ENCODE measurements around the gene ROR2. TPM values are rescaled to one million over a fixed set of nuclear protein-coding genes. Genes with fewer than 3 reads are reported as not detected.

The ROR2 gene
- total and polyA plus RNA-seq, 2 of the 8 experiments (the other 6 are each of a cell fraction or from before 2014, with no cell fraction given) = 2.7 to 4.3 TPM

DNA sequence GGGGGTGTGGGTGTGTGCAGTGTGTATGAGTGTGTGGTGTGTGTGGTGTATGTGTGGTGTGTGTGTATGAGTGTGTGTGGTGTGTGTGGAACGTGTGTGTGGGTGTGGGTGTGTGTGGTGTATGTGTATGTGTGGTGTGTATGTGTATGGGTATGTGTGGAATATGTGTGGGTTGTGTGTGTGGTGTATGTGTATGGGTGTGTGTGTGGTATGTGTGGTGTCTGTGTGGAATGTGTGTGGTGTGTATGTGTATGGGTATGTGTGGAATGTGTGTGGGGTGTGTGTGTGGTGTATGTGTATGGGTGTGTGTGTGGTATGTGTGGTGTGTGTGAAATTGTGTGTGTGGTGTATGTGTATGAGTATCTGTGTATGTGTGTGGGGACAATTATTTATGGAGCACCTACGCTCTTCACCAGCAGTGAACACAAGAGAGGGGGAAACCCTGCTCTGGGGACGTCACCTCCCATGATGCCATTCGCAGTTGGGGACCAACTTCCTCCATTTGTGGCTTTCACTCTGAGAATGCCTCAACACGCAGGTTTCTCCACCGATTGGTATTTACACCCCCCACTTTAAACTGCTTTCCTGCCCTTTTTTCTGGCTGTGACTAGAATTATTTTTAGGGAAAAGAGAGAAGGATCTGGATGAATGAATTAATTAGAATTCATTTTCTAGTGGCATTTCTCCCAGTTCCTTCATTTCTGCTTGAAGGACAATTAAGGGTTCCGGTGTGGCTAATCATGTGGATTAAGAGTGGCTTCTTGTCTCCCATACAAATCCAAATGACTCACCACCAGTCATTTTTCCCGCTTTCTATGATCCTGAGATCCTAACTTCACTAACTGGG is 238.1 kb downstream of the ROR2 start:
- H3K23me2 ChIP-seq (ENCODE audit: low read depth, low read length) = peaks cover 15% of the 10 kb centered on the region; the same call in 1 of the 2 replicates
- no peak overlapping the region for H3K14ac ChIP-seq (ENCODE audit: insufficient read length)
- no peak overlapping the region for H3K18ac ChIP-seq (ENCODE audit: extremely low read depth, low read length)
- H2BK120ac ChIP-seq (replicated peaks; ENCODE audit: low read depth, low read length) = no peak overlapping the region
- ChIA-PET POLR2A (ENCODE audit: partially characterized antibody) (no interaction called here), CTCF (ENCODE audit: partially characterized antibody) (no interaction called here)
- H2BK20ac ChIP-seq (ENCODE audit: low read length) = no peak overlapping the region
- 88% methylated on average over 8 of the region's 8 CpGs; no CpG with 5 or more reads in 1 of the 2 experiments for WGBS, 2 experiments (ENCODE audit: extremely low coverage in 1 of 2, insufficient coverage in 1 of 2, insufficient read length in 1 of 2, insufficient replicate concordance in 2 of 2, low coverage in 1 of 2, low lambda C conversion rate in 2 of 2, missing lambda C conversion rate in 1 of 2)
- H3K4me3 ChIP-seq (ENCODE audit: extremely low read depth in 1 of 4, insufficient read depth in 2 of 4, low read depth in 3 of 4, low read length in 4 of 4) = no peak overlapping the region
- H3K27ac ChIP-seq (ENCODE audit: low read depth, low read length) = no peak overlapping the region
- H3K9ac ChIP-seq (replicated peaks in 1 of 4; ENCODE audit: extremely low read depth in 1 of 4, low read depth in 3 of 4, low read length in 3 of 4) = no peak overlapping the region
- peak overlapping the region; percentile 85 for H3K4ac ChIP-seq (replicated peaks; ENCODE audit: insufficient read length, low read depth, low read length)
- H3K27me3 ChIP-seq (replicated peaks in 1 of 4; ENCODE audit: control insufficient read depth in 3 of 4, extremely low read depth in 1 of 4, insufficient read depth in 3 of 4, low read length in 3 of 4) = no peaks in the 10 kb centered on the region
- DNase-seq (ENCODE audit: low read depth in 1 of 2, low spot score in 2 of 2) (no peak), FAIRE-seq (peak; percentile 28)
- peaks cover 0 to 13% of the 10 kb centered on the region in 2 experiments for H4K20me1 ChIP-seq (replicated peaks in 1 of 2; ENCODE audit: control insufficient read depth in 1 of 2, insufficient read depth in 2 of 2, low read length in 2 of 2)
- H3K9me3 ChIP-seq (ENCODE audit: insufficient read depth in 2 of 2, low read depth in 1 of 2, low read length in 1 of 2) = no peaks in the 10 kb centered on the region
- no peaks in the 10 kb centered on the region for H3K79me2 ChIP-seq (ENCODE audit: control insufficient read depth in 1 of 2, insufficient read depth in 2 of 2, low read length in 2 of 2)
- no peak overlapping the region for H4K8ac ChIP-seq (ENCODE audit: extremely low read depth, insufficient read depth, low read length)
- H3K4me2 ChIP-seq (ENCODE audit: insufficient read depth in 1 of 2, low read depth in 2 of 2, low read length in 2 of 2) = no peak overlapping the region
- no peaks in the 10 kb centered on the region; the same call in 1 of the 2 replicates for H3K79me1 ChIP-seq (ENCODE audit: low read depth, low read length)
- no peak overlapping the region for H4K5ac ChIP-seq (ENCODE audit: insufficient read length, low read depth, low read length)
- peak overlapping the region; percentile 84; the same call in 1 of the 2 replicates for H2AK5ac ChIP-seq (ENCODE audit: low read depth, low read length)
- no peaks in the 10 kb centered on the region; a peak in 1 of 7 replicates for H3K4me1 ChIP-seq (replicated peaks in 1 of 4; ENCODE audit: control insufficient read depth in 3 of 4, insufficient read depth in 4 of 4, low read length in 3 of 4)
- H2BK15ac ChIP-seq (ENCODE audit: low read length) = peak overlapping the region; percentile 14
- no peak overlapping the region for H2BK12ac ChIP-seq (ENCODE audit: low read depth, low read length)
- H4K91ac ChIP-seq (replicated peaks; ENCODE audit: insufficient read length, low read length) = peak overlapping the region; percentile 65
- peak overlapping the region; percentile 99 for H3K56ac ChIP-seq (replicated peaks; ENCODE audit: insufficient read length, low read depth, low read length)
- no peak overlapping the region for H3K23ac ChIP-seq (ENCODE audit: insufficient read length)
- H2BK5ac ChIP-seq (ENCODE audit: low read depth, low read length) = no peak overlapping the region
- no peak overlapping the region for H2AFZ ChIP-seq (ENCODE audit: low read length)
- H3K36me3 ChIP-seq (ENCODE audit: control insufficient read depth in 2 of 4, insufficient read depth in 4 of 4, low read length in 3 of 4) = no peaks in the 10 kb centered on the region
- TF ChIP-seq NANOG (IDR thresholded peaks at IDR 0.05; ENCODE audit: insufficient read depth, low read depth, low read length, poor library complexity, severe bottlenecking) (no peak), HDAC6 (IDR thresholded peaks at IDR 0.05; ENCODE audit: low read depth, low read length) (no peak), GABPA (IDR thresholded peaks at IDR 0.05; ENCODE audit: borderline replicate concordance, insufficient read depth, low read length) (no peak), ZNF274 (IDR thresholded peaks at IDR 0.05; ENCODE audit: borderline replicate concordance, extremely low read depth, low read length) (no peak), NRF1 (IDR thresholded peaks at IDR 0.05; ENCODE audit: low read depth, low read length) (no peak), POU5F1 (IDR thresholded peaks at IDR 0.05; ENCODE audit: low read depth, low read length) (no peak), TCF12 (IDR thresholded peaks at IDR 0.05; ENCODE audit: low read depth, low read length) (no peak), CBX8 (IDR thresholded peaks at IDR 0.05; ENCODE audit: borderline replicate concordance, low read depth, low read length) (no peak)
- TF ChIP-seq, protein P1, sequence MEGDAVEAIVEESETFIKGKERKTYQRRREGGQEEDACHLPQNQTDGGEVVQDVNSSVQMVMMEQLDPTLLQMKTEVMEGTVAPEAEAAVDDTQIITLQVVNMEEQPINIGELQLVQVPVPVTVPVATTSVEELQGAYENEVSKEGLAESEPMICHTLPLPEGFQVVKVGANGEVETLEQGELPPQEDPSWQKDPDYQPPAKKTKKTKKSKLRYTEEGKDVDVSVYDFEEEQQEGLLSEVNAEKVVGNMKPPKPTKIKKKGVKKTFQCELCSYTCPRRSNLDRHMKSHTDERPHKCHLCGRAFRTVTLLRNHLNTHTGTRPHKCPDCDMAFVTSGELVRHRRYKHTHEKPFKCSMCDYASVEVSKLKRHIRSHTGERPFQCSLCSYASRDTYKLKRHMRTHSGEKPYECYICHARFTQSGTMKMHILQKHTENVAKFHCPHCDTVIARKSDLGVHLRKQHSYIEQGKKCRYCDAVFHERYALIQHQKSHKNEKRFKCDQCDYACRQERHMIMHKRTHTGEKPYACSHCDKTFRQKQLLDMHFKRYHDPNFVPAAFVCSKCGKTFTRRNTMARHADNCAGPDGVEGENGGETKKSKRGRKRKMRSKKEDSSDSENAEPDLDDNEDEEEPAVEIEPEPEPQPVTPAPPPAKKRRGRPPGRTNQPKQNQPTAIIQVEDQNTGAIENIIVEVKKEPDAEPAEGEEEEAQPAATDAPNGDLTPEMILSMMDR (IDR thresholded peaks at IDR 0.05; ENCODE audit: control extremely low read depth in 1 of 3, insufficient read depth in 1 of 3, low read depth in 1 of 3, low read length in 3 of 3) = no peak

All from H1 (cell line).